Progenitor cell of endocrine pancreas (in vitro differentiated cells): ENCODE results near the gene SLFN5. TPM values are rescaled to one million over a fixed set of nuclear protein-coding genes. Genes with fewer than 3 reads are reported as not detected.

Experiments
- DNase-seq: peaks from one replicate; pipeline ENCODE4 v3.0.0; 2021; ENCODE audit warnings: low spot score; ENCODE audit not compliant: unreplicated experiment
- H3K27ac Mint-ChIP-seq: 2 replicates; pipeline ENCODE4 v1.8.0; 2021; ENCODE audit warnings: mild to moderate bottlenecking, moderate library complexity, mixed read lengths
- H3K27me3 Mint-ChIP-seq: 2 replicates; pipeline ENCODE4 v1.8.0; 2021; ENCODE audit warnings: mixed read lengths
- H3K36me3 Mint-ChIP-seq: 2 replicates; pipeline ENCODE4 v1.8.0; 2022; ENCODE audit warnings: mixed read lengths; ENCODE audit not compliant: insufficient read depth
- H3K4me1 Mint-ChIP-seq: 2 replicates; pipeline ENCODE4 v1.8.0; 2021; ENCODE audit warnings: low read depth, mixed read lengths
- H3K4me3 Mint-ChIP-seq: 2 replicates; pipeline ENCODE4 v1.8.0; 2021; ENCODE audit warnings: low read depth, mild to moderate bottlenecking, moderate library complexity, mixed read lengths
- H3K9me3 Mint-ChIP-seq: 2 replicates; pipeline ENCODE4 v1.8.0; 2021; ENCODE audit warnings: low read depth, mixed read lengths
- total RNA-seq: library from RNA; stranded (reverse); gene quantifications from 2 replicates; pipeline ENCODE4 v1.2.1, GENCODE V29; 2021
- TF ChIP-seq, protein P1 (sequence below): fragments of 200-600 bp; sonication (generic); IDR thresholded peaks from one replicate; pipeline ENCODE4 v1.5.0; 2021; ENCODE audit warnings: antibody characterized with exemption, mild to moderate bottlenecking; ENCODE audit not compliant: unreplicated experiment

SLFN5 gene
- total RNA-seq, 1 donor from 2014 or later = 13.1 TPM

DNA sequence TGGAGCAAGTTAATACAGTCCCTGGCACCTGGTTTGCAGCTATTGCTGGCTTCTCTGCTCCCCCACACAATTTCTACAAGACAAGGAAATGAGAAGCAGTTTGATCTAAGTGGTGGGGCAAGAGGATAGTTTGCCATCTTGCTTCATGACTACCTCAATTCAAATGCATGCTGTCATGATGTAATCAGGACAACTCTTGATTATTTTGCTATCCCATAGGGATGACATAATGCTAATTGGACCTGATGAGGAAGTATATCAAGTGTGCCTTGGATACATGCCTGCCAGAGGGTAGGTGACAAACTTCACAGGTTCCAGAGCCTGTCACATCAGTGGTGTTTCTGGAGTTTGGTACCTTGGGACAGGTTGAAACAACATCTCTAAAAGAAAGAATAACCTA is 40.9 kb downstream of the SLFN5 start:
- no peak for DNase-seq
- Mint-ChIP-seq H3K9me3 (peaks cover 5% of the 10 kb centered on the region), H3K4me3 (no peak overlapping the region), H3K27ac (no peak overlapping the region), H3K27me3 (peaks cover 8% of the 10 kb centered on the region), H3K4me1 (no peaks in the 10 kb centered on the region), H3K36me3 (no peaks in the 10 kb centered on the region)
- TF ChIP-seq, protein P1, sequence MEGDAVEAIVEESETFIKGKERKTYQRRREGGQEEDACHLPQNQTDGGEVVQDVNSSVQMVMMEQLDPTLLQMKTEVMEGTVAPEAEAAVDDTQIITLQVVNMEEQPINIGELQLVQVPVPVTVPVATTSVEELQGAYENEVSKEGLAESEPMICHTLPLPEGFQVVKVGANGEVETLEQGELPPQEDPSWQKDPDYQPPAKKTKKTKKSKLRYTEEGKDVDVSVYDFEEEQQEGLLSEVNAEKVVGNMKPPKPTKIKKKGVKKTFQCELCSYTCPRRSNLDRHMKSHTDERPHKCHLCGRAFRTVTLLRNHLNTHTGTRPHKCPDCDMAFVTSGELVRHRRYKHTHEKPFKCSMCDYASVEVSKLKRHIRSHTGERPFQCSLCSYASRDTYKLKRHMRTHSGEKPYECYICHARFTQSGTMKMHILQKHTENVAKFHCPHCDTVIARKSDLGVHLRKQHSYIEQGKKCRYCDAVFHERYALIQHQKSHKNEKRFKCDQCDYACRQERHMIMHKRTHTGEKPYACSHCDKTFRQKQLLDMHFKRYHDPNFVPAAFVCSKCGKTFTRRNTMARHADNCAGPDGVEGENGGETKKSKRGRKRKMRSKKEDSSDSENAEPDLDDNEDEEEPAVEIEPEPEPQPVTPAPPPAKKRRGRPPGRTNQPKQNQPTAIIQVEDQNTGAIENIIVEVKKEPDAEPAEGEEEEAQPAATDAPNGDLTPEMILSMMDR = no peak

GRCh38 chr17:35284955-35285354 is 42.1 kb downstream of the SLFN5 start:
- Mint-ChIP-seq H3K4me3 (no peak overlapping the region), H3K27ac (no peak overlapping the region), H3K4me1 (no peaks in the 10 kb centered on the region), H3K27me3 (peaks cover 14% of the 10 kb centered on the region), H3K36me3 (no peaks in the 10 kb centered on the region), H3K9me3 (peaks cover 5% of the 10 kb centered on the region)
- TF ChIP-seq, protein P1 = no peak
- no peak for DNase-seq

DNA sequence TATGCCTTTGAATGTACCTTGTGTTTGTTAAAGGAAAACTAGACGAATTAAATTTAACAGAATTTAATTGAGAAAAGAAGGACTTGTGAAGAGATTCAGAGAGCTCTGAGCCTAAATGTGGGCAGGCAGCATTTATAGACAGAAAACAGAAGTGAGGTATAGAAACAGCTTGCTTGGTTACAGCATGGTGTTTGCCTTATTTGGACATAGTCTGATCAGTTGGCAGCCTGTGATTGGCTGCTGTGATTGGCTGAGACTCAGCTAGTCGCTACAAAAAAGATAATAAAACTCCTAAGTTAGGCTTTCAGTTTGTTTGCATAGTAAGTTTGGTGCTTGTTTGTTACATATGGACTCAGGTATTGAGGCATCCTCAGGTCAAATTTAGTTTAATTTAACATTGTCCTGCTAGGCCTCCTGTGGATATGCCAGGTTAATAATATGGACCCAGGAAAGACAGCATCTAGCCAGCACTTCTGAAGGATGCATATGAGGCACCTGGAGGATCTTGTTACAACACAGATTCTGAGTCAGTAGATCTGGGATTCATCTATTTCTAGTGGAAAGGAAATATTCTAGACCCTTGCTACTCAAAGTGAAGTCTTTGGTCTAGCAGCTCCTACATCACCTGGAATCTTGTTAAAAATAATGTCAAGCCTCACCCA is 43.4 kb downstream of the SLFN5 start:
- peaks cover 5% of the 10 kb centered on the region for H3K9me3 Mint-ChIP-seq
- H3K27me3 Mint-ChIP-seq = peaks cover 18% of the 10 kb centered on the region
- DNase-seq = no peak
- no peak overlapping the region for H3K27ac Mint-ChIP-seq
- TF ChIP-seq, protein P1 = no peak
- no peaks in the 10 kb centered on the region for H3K4me1 Mint-ChIP-seq
- H3K4me3 Mint-ChIP-seq = no peak overlapping the region
- H3K36me3 Mint-ChIP-seq = no peaks in the 10 kb centered on the region

GRCh38 chr17:35287286-35287811 is 44.5 kb downstream of the SLFN5 start:
- DNase-seq = no peak
- Mint-ChIP-seq H3K9me3 (peaks cover 5% of the 10 kb centered on the region), H3K4me3 (no peak overlapping the region), H3K4me1 (no peaks in the 10 kb centered on the region), H3K36me3 (no peaks in the 10 kb centered on the region), H3K27me3 (peaks cover 20% of the 10 kb centered on the region), H3K27ac (no peak overlapping the region)
- TF ChIP-seq, protein P1 = no peak

- H3K27me3 Mint-ChIP-seq = peaks cover 22% of the 10 kb centered on the region
- H3K27ac Mint-ChIP-seq = no peak overlapping the region
- H3K4me3 Mint-ChIP-seq = no peak overlapping the region
- no peaks in the 10 kb centered on the region for H3K4me1 Mint-ChIP-seq
- H3K36me3 Mint-ChIP-seq = no peaks in the 10 kb centered on the region
- TF ChIP-seq, protein P1 = no peak
- no peak for DNase-seq
- peaks cover 5% of the 10 kb centered on the region for H3K9me3 Mint-ChIP-seq
Observed at GRCh38 chr17:35289222-35289621, 46.4 kb downstream of the SLFN5 start.
